K562 (cell line): Measurements from ENCODE around the gene FPGS. TPM values are rescaled to one million over a fixed set of nuclear protein-coding genes. Genes with fewer than 3 reads are reported as not detected.
A peak's percentile ranks its signal among the peaks of the same experiment; 100 is the strongest.

Source experiments
- BRD4 ChIP-seq: fragments of 200-600 bp; sonication (generic); IDR thresholded peaks from 2 replicates; pipeline ENCODE4 v1.6.1; 2017; ENCODE audit warnings: inconsistent platforms
- BRF2 ChIP-seq: IDR thresholded peaks from 3 replicates; pipeline ENCODE4 v1.6.1; 2011; ENCODE audit warnings: borderline replicate concordance, mild to moderate bottlenecking; ENCODE audit not compliant: insufficient read length, insufficient read depth
- ELF4 ChIP-seq: fragments of 450-650 bp; formaldehyde crosslinking; IDR thresholded peaks from 2 replicates; pipeline ENCODE4 v1.4.0; 2022; ENCODE audit warnings: missing genetic modification characterization
- ERF ChIP-seq: fragments of 450-650 bp; formaldehyde crosslinking; IDR thresholded peaks from 2 replicates; pipeline ENCODE4 v1.4.0; 2020; ENCODE audit warnings: mild to moderate bottlenecking, mixed read lengths
- FIP1L1 ChIP-seq: fragments of 200-400 bp; formaldehyde crosslinking; IDR thresholded peaks from 2 replicates; pipeline ENCODE4 v1.6.1; 2018; ENCODE audit warnings: mild to moderate bottlenecking, low read depth, low read length; ENCODE audit not compliant: poor library complexity, severe bottlenecking
- HDAC3 ChIP-seq: fragments of 450-650 bp; IDR thresholded peaks from 2 replicates; pipeline ENCODE4 v1.6.1; 2018; ENCODE audit warnings: borderline replicate concordance, mild to moderate bottlenecking, moderate library complexity; ENCODE audit not compliant: partially characterized antibody
- HINFP ChIP-seq: fragments of 450-650 bp; conservative IDR thresholded peaks from 2 replicates; pipeline ENCODE4 v1.6.1; 2016; ENCODE audit warnings: missing genetic modification characterization, low read depth, mild to moderate bottlenecking, control low read depth, missing compliant biosample characterization
- HNRNPLL ChIP-seq: fragments of 200-400 bp; formaldehyde crosslinking; IDR thresholded peaks from 2 replicates; pipeline ENCODE4 v1.6.1; 2017; ENCODE audit warnings: low read length, low read depth, mild to moderate bottlenecking; ENCODE audit not compliant: poor library complexity, severe bottlenecking
- JUND ChIP-seq, 2 experiments: IDR thresholded peaks; 2 replicates in 1 of 2; 3 replicates in 1 of 2; pipeline ENCODE4 v1.6.1; 2011; ENCODE audit warnings: borderline replicate concordance in 2 of 2, low read depth in 2 of 2, low read length in 2 of 2, improper control_type of control experiment in 1 of 2, missing biosample characterization in 1 of 2, missing genetic modification characterization in 1 of 2, missing genetic modification reagents in 1 of 2
- KDM1A ChIP-seq, 2 experiments: fragments of 450-650 bp; IDR thresholded peaks; 2 replicates each; pipeline ENCODE4 v1.6.1; 2016; ENCODE audit warnings: mild to moderate bottlenecking in 2 of 2
- L3MBTL2 ChIP-seq: fragments of 450-650 bp; IDR thresholded peaks from 2 replicates; pipeline ENCODE4 v1.6.1; 2016; ENCODE audit warnings: mild to moderate bottlenecking, moderate library complexity
- NR4A1 ChIP-seq, 2 experiments: fragments of 250-450 bp in 1 of 2; fragments of 450-650 bp in 1 of 2; sonication (Bioruptor Pico) in 1 of 2; IDR thresholded peaks; 2 replicates each; pipeline versions ENCODE4 v1.4.0 to v1.6.1; 2016 to 2020; ENCODE audit warnings: mild to moderate bottlenecking in 2 of 2, missing compliant biosample characterization in 1 of 2, missing genetic modification characterization in 1 of 2, moderate library complexity in 1 of 2
- PHF20 ChIP-seq: fragments of 450-650 bp; IDR thresholded peaks from 2 replicates; pipeline ENCODE4 v1.6.1; 2018; ENCODE audit not compliant: partially characterized antibody
- SFPQ ChIP-seq: fragments of 200-400 bp; formaldehyde crosslinking; IDR thresholded peaks from 2 replicates; pipeline ENCODE4 v1.6.1; 2017; ENCODE audit warnings: mild to moderate bottlenecking, low read depth, low read length, moderate library complexity
- SRSF1 ChIP-seq: fragments of 200-400 bp; formaldehyde crosslinking; IDR thresholded peaks from 2 replicates; pipeline ENCODE4 v1.6.1; 2017; ENCODE audit warnings: mild to moderate bottlenecking, low read depth, low read length, moderate library complexity
- THRAP3 ChIP-seq: fragments of 450-650 bp; IDR thresholded peaks from 2 replicates; pipeline ENCODE4 v1.6.1; 2016; ENCODE audit warnings: mild to moderate bottlenecking, inconsistent platforms, borderline replicate concordance
- WHSC1 ChIP-seq: IDR thresholded peaks from one replicate; pipeline ENCODE4 v1.6.1; 2012; ENCODE audit warnings: low read length, control low read depth, inconsistent platforms
- ZBTB5 ChIP-seq: fragments of 450-650 bp; IDR thresholded peaks from 2 replicates; pipeline ENCODE4 v1.6.1; 2017; ENCODE audit warnings: antibody characterized with exemption
- ZNF431 ChIP-seq: sonication (generic); formaldehyde crosslinking; IDR thresholded peaks from 2 replicates; pipeline ENCODE4 v1.8.0; 2022; ENCODE audit warnings: mild to moderate bottlenecking, missing genetic modification reagents
- polyA plus RNA-seq, 8 experiments: library from polyadenylated mRNA; depleted of rRNA in 4 of 8; stranded (reverse) in 5 of 8; unstranded in 3 of 8; fragments of >200 nt; fragmentation: Nextera tagmentation in 2 of 8; fragmentation: Illumina TruSeq in 1 of 8; extraction: Ambion mirVana in 2 of 8; extraction: Trizol in 1 of 8; gene quantifications; 2 replicates each; pipeline versions ENCODE4 v1.2.1 to v1.2.3, GENCODE V29; 2011 to 2014; ENCODE audit warnings: inconsistent platforms in 1 of 8, missing spikeins in 1 of 8
- total RNA-seq, 7 experiments: library from RNA; depleted of rRNA in 6 of 7; stranded (reverse); fragments of >200 nt in 6 of 7; fragmentation: Illumina TruSeq in 2 of 7; extraction: Trizol in 2 of 7; gene quantifications; 2 replicates each; pipeline versions ENCODE4 v1.2.1 to v1.2.3, GENCODE V29; 2011 to 2021; ENCODE audit warnings: low replicate concordance in 1 of 7

The FPGS gene
- total and polyA plus RNA-seq, 9 of the 15 experiments (the other 6 are each of a cell fraction or from before 2014, with no cell fraction given): 0.84 to 86.4 (median 59.2) TPM

- TF ChIP-seq ZBTB5 (no peak), BRD4 (peak; percentile 39; the same call in 1 of the 2 replicates), HDAC3 (no peak), WHSC1 (no peak), BRF2 (no peak), ZNF431 (CRISPR knock-in tag) (peak; percentile 78), L3MBTL2 (peak; percentile 99), KDM1A (IDR thresholded peaks at IDR 0.05) (no peak), ELF4 (CRISPR knock-in tag) (peak; percentile 66), SRSF1 (peak; percentile 53; the same call in 1 of the 2 replicates), THRAP3 (no peak), SFPQ (no peak), HINFP (tag) (no peak), NR4A1 (CRISPR knock-in tag; IDR thresholded peaks at IDR 0.05) (0 out of 2 replicates have a peak, but pooled peaks have one; percentile 9), NR4A1 (tag; IDR thresholded peaks at IDR 0.05) (peak; percentile 93), FIP1L1 (no peak), PHF20 (peak; percentile 57), HNRNPLL (no peak), JUND (IDR thresholded peaks at IDR 0.05; ENCODE audit: borderline replicate concordance, low read depth, low read length) (peak; percentile 81), JUND (tag; IDR thresholded peaks at IDR 0.05; ENCODE audit: borderline replicate concordance, low read depth, low read length) (peak; percentile 70; the same call in 2 of the 3 replicates), ERF (CRISPR knock-in tag) (peak; percentile 25; the same call in 1 of the 2 replicates)
These were observed 59.7 kb downstream of the FPGS start (continued) for GRCh38 chr9:127862075-127863011.
